ENCODE measurements around the gene SPATA2L.
"Not testable (repeated sequence)": the region's sequence is repeated elsewhere in the genome, so short reads cannot be mapped to it uniquely, and the experiment has no call there.

The SPATA2L gene

DNA sequence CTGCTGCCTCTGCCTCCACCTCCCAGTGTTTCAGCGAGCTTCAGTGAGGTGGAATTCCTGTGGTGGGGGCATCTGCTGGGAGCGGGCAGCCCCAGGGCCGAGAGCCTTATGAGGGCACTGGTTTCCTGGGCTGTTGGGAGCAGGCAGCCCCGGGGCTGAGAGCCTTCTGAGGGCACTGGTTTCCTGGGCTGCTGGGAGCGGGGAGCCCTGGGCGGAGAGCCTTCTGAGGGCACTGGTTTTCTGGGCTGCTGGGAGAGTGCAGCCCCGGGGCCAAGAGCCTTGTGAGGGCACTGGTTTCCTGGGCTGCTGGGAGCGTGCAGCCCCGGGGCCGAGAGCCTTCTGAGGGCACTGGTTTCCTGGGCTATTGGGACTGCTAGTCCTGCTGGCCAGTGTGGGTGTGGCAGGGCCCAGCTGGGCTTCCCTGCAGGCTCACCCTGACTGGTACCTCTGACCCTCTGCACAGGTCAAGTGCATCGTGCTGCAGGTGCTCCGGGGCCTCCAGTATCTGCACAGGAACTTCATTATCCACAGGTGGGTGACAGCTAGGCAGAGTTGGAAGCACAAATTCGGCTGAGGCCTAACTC lies 9.4 kb downstream of the SPATA2L start:
- no peak overlapping the region for H2AFZ ChIP-seq (ENCODE audit: low read depth, low read length, severe bottlenecking)
- H3K9me3 ChIP-seq (ENCODE audit: insufficient read depth, low read length): no peaks in the 10 kb centered on the region
- no peak overlapping the region for H3K4me2 ChIP-seq (ENCODE audit: low read depth, low read length, poor library complexity, severe bottlenecking)

GRCh38 chr16:89691231-89691985 lies 10.1 kb downstream of the SPATA2L start:
- Histone ChIP-seq H3K79me2 (ENCODE audit: insufficient read depth, low read length) (peaks cover 8% of the 10 kb centered on the region), H3K4me2 (ENCODE audit: low read depth, low read length, poor library complexity, severe bottlenecking) (no peak overlapping the region), H3K9me2 (replicated peaks; ENCODE audit: insufficient read depth, low read length) (no peaks in the 10 kb centered on the region), H4K20me1 (ENCODE audit: low read depth, low read length) (no peaks in the 10 kb centered on the region), H3K27me3 (ENCODE audit: low read length) (no peaks in the 10 kb centered on the region), H3K9ac (ENCODE audit: low read length) (no peak overlapping the region), H2AFZ (ENCODE audit: low read depth, low read length, severe bottlenecking) (no peak overlapping the region), H3K36me3 (ENCODE audit: low read length) (no peaks in the 10 kb centered on the region), H3F3A (ENCODE audit: insufficient read depth) (peaks cover 4% of the 10 kb centered on the region), H3K9me3 (ENCODE audit: insufficient read depth, low read length) (no peaks in the 10 kb centered on the region), H3K4me3 (ENCODE audit: insufficient read depth, low read length, poor library complexity, severe bottlenecking) (no peak overlapping the region), H3K27ac (ENCODE audit: low read depth, low read length) (no peak overlapping the region)
- no peak for TF ChIP-seq CTCF (IDR thresholded peaks at IDR 0.05; ENCODE audit: insufficient read depth, low read length, poor library complexity, severe bottlenecking)
- TF ChIP-seq EZH2phosphoT487 (conservative IDR thresholded peaks at IDR 0.05; ENCODE audit: low read length): no peak

More for the DNA sequence above, 9.4 kb downstream of the SPATA2L start:
- peaks cover 8% of the 10 kb centered on the region for H3K79me2 ChIP-seq (ENCODE audit: insufficient read depth, low read length)
- H3K9ac ChIP-seq (ENCODE audit: low read length): no peak overlapping the region
- TF ChIP-seq EZH2phosphoT487 (conservative IDR thresholded peaks at IDR 0.05; ENCODE audit: low read length) (no peak), CTCF (IDR thresholded peaks at IDR 0.05; ENCODE audit: insufficient read depth, low read length, poor library complexity, severe bottlenecking) (no peak)
- H3F3A ChIP-seq (ENCODE audit: insufficient read depth): peaks cover 4% of the 10 kb centered on the region; the same call in 1 of the 2 replicates
- H4K20me1 ChIP-seq (ENCODE audit: low read depth, low read length): no peaks in the 10 kb centered on the region
- H3K9me2 ChIP-seq (replicated peaks; ENCODE audit: insufficient read depth, low read length): no peaks in the 10 kb centered on the region
- H3K4me3 ChIP-seq (ENCODE audit: insufficient read depth, low read length, poor library complexity, severe bottlenecking): no peak overlapping the region
- no peaks in the 10 kb centered on the region for H3K27me3 ChIP-seq (ENCODE audit: low read length)
- no peak overlapping the region for H3K27ac ChIP-seq (ENCODE audit: low read depth, low read length)
- H3K36me3 ChIP-seq (ENCODE audit: low read length): no peaks in the 10 kb centered on the region

GRCh38 chr16:89690392-89690901 lies 11.1 kb downstream of the SPATA2L start:
- Histone ChIP-seq H3K27me3 (ENCODE audit: low read length) (no peaks in the 10 kb centered on the region), H3K9me3 (ENCODE audit: insufficient read depth, low read length) (no peaks in the 10 kb centered on the region), H3K36me3 (ENCODE audit: low read length) (no peaks in the 10 kb centered on the region; the same call in 1 of the 2 replicates), H3K9ac (ENCODE audit: low read length) (no peak overlapping the region), H3F3A (ENCODE audit: insufficient read depth) (peaks cover 4% of the 10 kb centered on the region), H2AFZ (ENCODE audit: low read depth, low read length, severe bottlenecking) (no peak overlapping the region), H4K20me1 (ENCODE audit: low read depth, low read length) (no peaks in the 10 kb centered on the region), H3K4me3 (ENCODE audit: insufficient read depth, low read length, poor library complexity, severe bottlenecking) (no peak overlapping the region), H3K4me2 (ENCODE audit: low read depth, low read length, poor library complexity, severe bottlenecking) (no peak overlapping the region), H3K27ac (ENCODE audit: low read depth, low read length) (no peak overlapping the region), H3K79me2 (ENCODE audit: insufficient read depth, low read length) (peaks cover 8% of the 10 kb centered on the region), H3K9me2 (replicated peaks; ENCODE audit: insufficient read depth, low read length) (no peaks in the 10 kb centered on the region)
- TF ChIP-seq CTCF (IDR thresholded peaks at IDR 0.05; ENCODE audit: insufficient read depth, low read length, poor library complexity, severe bottlenecking) (no peak), EZH2phosphoT487 (conservative IDR thresholded peaks at IDR 0.05; ENCODE audit: low read length) (no peak)

DNA sequence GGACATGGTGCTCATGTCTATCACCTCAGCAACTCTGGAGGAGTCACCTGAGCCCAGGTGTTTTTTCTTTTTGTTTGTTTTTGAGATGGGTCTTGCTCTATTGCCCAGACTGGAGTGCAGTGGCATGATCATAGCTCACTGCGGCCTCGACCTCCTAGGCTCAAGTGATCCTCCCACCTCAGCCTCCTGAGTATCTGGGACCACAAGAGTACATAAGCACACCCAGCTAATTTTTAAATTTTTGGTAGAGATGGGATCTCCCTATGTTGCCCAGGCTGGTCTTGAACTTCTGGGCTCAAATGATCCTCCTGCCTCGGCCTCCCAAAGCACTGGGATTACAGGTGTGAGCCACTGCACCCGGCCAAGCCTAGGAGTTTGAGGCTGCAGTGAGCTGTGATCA lies 11.9 kb downstream of the SPATA2L start:
- H3K27ac ChIP-seq (ENCODE audit: low read depth, low read length); H4K20me1 ChIP-seq (ENCODE audit: low read depth, low read length); H3K4me3 ChIP-seq (ENCODE audit: insufficient read depth, low read length, poor library complexity, severe bottlenecking); H3F3A ChIP-seq (ENCODE audit: insufficient read depth); H3K4me2 ChIP-seq (ENCODE audit: low read depth, low read length, poor library complexity, severe bottlenecking); H3K9me3 ChIP-seq (ENCODE audit: insufficient read depth, low read length); H3K79me2 ChIP-seq (ENCODE audit: insufficient read depth, low read length); H3K27me3 ChIP-seq (ENCODE audit: low read length); H3K9me2 ChIP-seq (replicated peaks; ENCODE audit: insufficient read depth, low read length); H2AFZ ChIP-seq (ENCODE audit: low read depth, low read length, severe bottlenecking); H3K36me3 ChIP-seq (ENCODE audit: low read length); H3K9ac ChIP-seq (ENCODE audit: low read length): not testable (repeated sequence)
